ENCODE data around the gene SMIM31.

The SMIM31 gene

DNA sequence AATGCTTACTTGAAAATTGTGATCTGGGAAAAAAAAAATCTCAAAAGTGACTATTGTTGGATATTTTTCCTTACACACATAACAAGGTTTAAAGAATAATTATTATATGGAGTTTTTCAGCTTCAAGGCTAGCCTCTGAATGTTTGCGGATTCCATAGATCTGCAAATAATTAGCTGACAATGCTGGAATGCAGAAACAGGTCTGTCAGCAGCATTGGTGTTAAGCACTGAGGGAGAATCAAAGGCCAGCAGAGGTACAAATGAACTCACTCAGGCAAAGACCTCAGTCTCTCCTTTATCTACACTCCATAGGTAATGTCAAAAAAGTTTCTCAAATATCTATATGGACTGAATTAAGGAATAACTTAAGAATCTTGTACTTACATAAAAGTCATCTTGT, 35.1 kb downstream of the SMIM31 start:
- no peak for DNase-seq

DNA sequence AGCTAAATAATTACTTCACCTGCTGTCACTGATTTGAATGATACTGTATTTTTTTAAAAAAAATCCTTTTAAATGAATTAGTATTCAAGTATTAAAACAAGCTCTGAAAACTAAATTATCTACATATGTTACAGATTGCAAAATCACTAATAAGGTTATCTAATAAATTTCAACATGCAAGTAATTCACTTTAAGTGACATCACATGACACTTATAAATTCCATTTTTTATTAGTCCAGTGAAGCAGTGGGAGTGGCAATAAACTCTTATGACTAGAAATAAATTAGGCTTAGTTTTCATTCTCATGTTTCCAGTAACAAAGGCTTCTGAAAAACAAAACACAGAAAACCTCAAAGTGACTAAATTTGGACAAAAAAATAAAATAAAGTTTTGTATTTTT, 36.3 kb downstream of the SMIM31 start:
- DNase-seq: no peak

DNA sequence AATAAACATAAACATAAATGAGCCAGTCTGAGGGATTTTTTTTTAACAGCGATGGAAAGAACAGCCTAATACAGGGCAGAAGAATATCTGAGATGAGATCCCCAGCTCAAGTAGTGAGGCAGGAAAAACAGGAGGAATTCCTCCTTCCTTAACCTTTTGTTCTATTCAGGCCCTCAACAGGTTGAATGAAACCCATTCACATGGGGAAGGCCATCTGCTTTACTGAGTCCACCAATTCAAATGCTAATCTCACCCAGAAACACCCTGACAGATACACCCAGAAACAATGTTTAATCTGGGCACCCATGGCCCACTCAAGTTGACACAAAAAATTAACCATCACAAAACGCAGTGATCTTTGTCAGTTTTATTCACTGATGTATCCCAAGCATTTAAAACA, 45.5 kb downstream of the SMIM31 start:
- no peak for DNase-seq

DNA sequence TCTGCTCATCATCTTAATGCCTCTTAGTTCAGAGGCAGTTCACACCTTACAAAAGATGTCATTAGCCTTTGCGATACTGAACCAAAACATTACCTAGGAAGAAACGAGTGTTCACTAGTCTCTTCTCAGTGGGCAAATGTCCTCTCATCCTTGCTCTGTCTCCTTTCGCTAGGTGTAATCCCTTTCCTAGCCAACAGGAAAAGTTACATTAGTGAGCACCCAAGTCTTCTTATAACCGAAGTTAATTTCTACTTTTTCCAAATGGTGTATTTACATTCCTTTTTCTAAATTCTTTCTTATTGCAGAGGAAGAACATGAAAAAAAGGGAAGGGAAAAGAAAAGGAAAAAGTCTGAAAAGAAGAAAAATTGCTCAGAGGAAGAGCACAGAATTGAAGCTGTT, 46.9 kb downstream of the SMIM31 start:
- no peak for DNase-seq

DNA sequence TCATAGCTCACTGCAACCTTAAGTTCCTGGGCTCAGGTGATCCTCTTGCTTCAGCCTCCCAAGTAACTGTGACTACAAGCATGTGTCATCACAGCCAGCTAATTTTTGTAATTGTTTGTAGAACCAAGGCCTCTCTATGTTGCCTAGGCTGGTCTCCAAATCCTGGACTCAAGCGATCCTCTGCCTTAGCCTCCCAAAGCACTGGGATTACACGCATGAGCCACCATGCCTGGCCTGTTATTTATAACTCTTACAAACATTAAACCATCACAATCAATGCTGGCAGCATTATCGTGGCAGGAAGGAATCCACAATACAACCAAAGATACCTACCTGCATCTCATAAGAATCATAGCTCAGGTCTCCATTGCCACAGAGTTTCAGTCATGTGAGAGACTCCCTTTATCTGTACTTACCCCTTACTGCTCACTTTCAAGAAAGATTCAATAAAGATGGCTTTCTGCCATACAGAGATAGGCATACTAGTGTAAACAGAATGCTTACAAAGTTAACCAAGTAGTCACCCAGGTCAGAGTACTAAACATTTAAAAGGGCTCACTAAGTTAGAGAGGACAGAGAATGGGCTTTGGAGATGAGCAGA, 48.5 kb downstream of the SMIM31 start:
- no peak for DNase-seq

DNA sequence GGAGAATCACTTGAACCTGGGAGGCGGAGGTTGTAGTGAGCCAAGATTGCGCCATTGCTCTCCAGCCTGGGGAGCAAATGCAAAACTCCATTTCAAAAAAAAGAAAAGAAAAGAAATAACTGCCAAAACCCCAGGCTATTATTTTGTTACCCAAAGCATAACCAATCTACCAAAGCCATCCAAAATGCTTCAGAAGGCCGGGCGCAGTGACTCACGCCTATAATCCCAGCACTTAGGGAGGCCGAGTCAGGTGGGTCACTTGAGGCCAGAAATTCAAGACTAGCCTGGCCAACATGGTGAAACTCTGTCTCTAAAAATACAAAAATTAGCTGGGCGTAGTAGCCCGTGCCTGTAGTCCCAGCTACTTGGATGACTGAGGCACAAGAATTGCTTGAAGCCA, 49.8 kb downstream of the SMIM31 start:
- no peak for DNase-seq

DNA sequence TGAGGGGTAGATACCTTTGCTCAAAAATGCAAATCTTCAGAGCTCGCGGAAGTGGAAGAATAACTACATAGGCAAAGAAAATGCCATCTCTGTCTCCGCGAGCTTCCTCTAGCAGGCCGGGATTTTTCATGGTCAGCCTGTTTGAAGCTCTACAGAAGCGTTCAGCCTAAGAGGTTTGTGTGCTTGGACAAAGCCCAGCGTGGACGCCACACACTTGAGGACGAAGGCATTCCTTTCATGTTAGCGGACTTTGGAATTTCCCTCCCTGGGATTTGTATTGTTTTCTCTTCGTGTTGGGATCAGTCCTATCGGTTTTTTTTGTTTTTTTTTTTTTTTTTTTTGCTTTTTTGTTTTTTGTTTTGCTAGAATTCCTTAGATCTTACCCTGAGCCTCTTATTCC, 53.7 kb downstream of the SMIM31 start:
- no peak for DNase-seq

DNA sequence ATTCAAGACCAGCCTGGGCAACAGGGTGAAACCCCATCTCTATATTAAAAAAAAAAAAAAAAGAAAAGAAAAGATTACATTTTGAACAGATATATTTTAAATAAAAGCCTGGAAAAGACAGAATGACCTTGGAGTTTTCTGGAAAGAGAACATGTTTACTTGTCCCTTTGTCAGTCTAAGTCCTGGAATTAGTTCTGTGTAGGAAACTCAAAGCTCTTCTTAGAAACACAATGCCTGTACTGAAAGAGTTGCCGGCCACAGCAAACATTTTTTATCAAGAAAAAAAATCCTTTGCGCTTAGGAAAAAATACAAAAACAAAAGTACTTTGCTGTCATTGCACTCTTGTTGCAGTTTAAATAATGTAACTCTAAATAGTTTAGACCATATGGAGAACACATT, 59.6 kb downstream of the SMIM31 start:
- no peak for DNase-seq

DNA sequence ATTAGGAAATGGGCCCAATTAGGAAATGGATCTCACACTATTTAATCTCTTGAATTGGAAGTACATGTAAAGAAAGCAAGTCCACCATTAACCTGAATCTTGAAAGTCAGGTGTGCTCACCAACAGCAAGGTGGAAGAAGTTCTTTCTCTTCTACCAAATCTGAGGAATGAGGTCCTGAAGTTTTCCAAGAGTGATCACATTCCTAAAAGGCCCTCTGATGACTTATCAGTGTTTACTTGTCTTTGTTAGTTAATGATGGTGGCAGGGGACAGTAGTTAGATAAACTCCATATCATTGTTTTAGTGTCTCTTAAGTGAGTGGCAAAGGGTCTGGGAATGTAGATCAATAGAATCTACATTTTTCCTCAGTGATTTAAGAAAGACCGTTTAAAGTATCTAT, 61.8 kb downstream of the SMIM31 start:
- DNase-seq: no peak

DNA sequence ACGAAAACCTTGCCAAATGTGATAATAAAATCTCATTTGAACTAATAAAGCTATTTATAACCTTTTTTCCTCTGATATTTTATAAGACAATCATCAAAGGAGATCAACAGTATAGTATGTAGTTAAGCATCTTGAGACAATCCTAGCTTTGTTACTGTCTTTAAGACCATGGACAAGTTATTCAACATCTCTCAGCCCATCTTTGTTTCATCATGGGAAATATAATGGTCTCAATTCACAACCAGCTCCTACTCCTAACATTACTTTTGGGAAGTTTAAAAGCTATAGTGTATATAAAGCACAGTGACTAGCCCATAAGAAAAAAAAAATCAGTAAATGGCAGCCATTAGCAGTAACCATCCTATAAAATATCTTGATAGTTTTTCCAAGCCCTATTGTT, 65.4 kb downstream of the SMIM31 start:
- DNase-seq: no peak

DNA sequence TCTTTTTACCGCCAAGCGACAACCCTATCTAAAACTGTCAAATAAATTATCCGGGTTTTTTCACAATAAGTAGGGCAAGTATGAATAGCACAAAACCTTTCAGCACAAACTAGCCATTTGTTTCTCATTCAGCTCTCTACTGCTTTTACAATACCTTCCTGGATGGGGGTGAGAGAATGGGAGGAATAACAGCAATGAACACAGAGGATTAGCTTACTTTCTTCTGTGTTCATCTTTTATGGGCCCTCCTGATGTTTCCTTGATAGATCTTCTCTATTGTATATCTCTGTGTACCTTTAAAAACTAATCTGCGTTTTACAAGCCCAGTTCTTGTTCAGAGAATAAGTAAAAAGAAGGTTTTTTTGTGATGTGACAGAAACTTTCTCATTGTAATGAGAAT, 67.8 kb downstream of the SMIM31 start:
- no peak for DNase-seq

DNA sequence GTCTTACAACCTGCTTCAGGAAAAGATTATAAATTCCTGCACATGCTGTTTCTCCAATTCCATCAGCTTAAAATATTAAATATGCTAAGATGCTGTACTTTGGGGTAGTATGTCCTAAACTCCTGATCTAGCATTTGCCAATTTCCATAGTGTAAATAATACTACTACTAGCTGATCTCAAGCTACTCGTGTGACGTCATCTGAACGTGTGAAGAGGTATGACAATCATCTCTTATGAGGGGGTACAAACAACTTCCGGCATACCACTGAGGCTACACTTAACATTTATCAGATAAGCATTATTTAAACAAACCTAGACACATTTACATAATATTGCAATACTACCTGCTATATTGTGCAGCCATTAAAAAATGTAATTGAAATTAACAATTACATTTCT, 70.7 kb downstream of the SMIM31 start:
- no peak for DNase-seq

DNA sequence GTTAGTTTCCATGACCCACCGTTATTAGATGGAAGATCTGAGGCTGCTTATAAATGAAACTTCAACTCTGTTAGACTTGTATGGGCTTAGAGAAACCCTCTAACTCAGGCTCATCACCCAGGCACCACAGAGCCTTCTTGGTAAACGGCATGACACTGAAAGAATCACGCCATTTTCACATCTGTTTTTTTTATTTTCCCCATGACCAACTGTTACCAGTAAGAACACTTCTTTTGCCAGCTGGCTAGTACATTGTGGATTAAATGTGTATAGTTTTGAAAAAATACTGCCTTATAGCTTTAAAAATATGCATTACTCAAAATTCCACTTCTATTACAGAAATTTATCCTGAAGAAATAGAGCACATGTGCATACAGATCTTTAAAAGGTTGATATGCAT, 75.0 kb downstream of the SMIM31 start:
- no peak for DNase-seq

DNA sequence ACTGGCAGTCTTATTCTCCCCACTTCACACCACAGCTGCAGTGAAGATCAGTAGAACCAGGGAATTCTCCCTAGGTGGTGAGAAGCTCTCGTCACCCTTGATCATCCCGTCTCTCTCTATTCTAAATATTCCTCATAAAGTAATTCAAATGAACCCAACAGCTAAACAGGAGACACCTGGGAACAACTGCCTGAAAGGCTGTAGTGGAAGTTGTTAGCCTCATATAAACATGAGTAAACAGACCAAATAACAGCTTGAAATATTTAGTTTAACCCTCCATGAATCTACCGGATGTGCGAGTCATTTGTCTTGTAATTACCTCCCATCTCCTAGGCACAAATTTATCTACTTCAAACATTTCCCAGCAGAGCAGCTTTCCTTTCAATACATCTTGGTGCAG, 92.6 kb downstream of the SMIM31 start:
- no peak for DNase-seq

DNA sequence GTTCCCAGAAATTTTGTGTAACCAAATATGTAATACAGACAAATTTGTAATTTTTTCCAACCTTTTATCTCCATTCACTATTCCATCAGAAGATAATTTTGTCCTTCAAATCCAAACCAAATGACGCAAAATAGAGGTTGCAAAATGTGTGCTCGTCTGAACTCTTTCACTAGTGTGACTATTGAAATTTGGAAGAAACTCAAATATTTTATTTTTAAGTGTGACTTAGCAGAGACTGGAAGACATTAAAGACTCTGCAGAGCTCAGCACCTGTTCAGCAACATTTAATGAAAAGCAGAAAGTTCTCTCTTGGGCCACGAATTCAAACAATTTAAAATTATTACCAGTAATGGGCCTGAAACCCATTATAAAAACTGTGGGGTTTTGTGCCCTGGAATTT, 93.1 kb downstream of the SMIM31 start:
- no peak for DNase-seq

DNA sequence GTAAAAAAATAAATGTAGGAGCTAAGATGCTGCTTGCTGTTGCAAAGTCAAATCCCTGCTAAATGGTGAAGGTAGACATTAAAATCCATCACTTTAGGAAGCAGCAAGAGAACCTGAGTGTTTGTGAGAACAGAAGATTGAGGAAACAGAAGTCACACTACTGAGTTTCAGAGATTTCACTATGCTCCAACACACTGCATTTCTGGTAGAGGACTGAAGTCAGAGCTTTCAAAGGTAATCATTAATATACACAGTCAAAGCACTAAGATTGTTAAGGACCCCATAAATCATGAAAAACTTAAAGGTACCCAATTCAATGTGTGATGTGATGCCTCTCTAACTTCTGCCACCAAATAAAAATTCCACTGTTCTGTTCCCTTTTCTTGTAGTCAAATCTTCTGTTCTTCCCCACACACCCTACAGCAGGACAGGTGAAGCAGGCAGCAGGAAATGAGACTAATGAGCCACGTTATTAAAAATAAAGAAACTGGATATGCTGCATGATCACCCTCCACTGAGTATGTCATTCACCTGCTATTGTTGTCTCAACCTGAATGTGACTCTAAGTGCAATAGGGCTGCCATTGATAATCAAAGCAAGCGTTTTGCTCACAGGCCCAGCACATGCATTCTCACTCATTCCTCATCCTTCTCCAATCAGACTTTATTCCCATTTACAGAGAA, 94.2 kb downstream of the SMIM31 start:
- DNase-seq: no peak
